ENCODE measurements around the gene FAM193B.
"Not testable (repeated sequence)": the region's sequence is repeated elsewhere in the genome, so short reads cannot be mapped to it uniquely, and the experiment has no call there.

Gene FAM193B

GRCh38 chr5:177575488-177575887 is 21.1 kb upstream of the FAM193B start:
- no peak for DNase-seq

GRCh38 chr5:177569894-177570293 is 15.5 kb upstream of the FAM193B start:
- DNase-seq: no peak

- no peak for DNase-seq
Measured at GRCh38 chr5:177568326-177568725, 14.0 kb upstream of the FAM193B start.

- DNase-seq: no peak
Measured at GRCh38 chr5:177565046-177565445, 10.7 kb upstream of the FAM193B start.

- not testable (repeated sequence) for DNase-seq
Measured at GRCh38 chr5:177559446-177559941, 5.1 kb upstream of the FAM193B start.

GRCh38 chr5:177557796-177558195 is 3.4 kb upstream of the FAM193B start:
- DNase-seq: no peak

GRCh38 chr5:177557041-177557647 is 2.8 kb upstream of the FAM193B start:
- DNase-seq: no peak

- no peak for DNase-seq
Measured at GRCh38 chr5:177555665-177556064, 1.3 kb upstream of the FAM193B start.

- DNase-seq: no peak
Measured at GRCh38 chr5:177555228-177555627, 865 bp upstream of the FAM193B start.

GRCh38 chr5:177553671-177554429 is 513 bp downstream of the FAM193B start:
- DNase-seq: peak; percentile 24

GRCh38 chr5:177552839-177553455 is 1.4 kb downstream of the FAM193B start:
- no peak for DNase-seq

GRCh38 chr5:177550122-177550521 is 4.2 kb downstream of the FAM193B start:
- no peak for DNase-seq

GRCh38 chr5:177548495-177548894 is 5.9 kb downstream of the FAM193B start:
- no peak for DNase-seq

- DNase-seq: no peak
Measured at GRCh38 chr5:177547736-177548135, 6.6 kb downstream of the FAM193B start.

GRCh38 chr5:177546258-177546741 is 8.1 kb downstream of the FAM193B start:
- no peak for DNase-seq

GRCh38 chr5:177545487-177546257 is 8.7 kb downstream of the FAM193B start:
- DNase-seq: no peak

GRCh38 chr5:177542816-177543465 is 11.4 kb downstream of the FAM193B start:
- no peak for DNase-seq

GRCh38 chr5:177540438-177540837 is 13.9 kb downstream of the FAM193B start:
- no peak for DNase-seq

- no peak for DNase-seq
Measured at GRCh38 chr5:177539411-177539810, 15.0 kb downstream of the FAM193B start.

GRCh38 chr5:177538876-177539275 is 15.5 kb downstream of the FAM193B start:
- no peak for DNase-seq

GRCh38 chr5:177537389-177538361 is 16.7 kb downstream of the FAM193B start:
- DNase-seq: no peak
